PC-3 (cell line): ENCODE measurements around the gene BNIPL. TPM values are rescaled to one million over a fixed set of nuclear protein-coding genes. Genes with fewer than 3 reads are reported as not detected.

Experiments
- ATAC-seq: fragments of 200-7000 bp; cut with Tn5 transposase; 2 replicates; pipeline ENCODE4 v1.9.1; 2020; ENCODE audit warnings: mild to moderate bottlenecking, moderate library complexity
- BruUV-seq: library from RNA; stranded (reverse); fragments of 400-500 nt; replicated peaks from 2 replicates; lab custom pipeline; 2021; lab: Mats Ljungman, UMichigan
- CTCF ChIA-PET: fragments of 300-600 bp; sonication (Branson Sonifier 250); formaldehyde crosslinking; loops from one replicate; lab custom pipeline; 2022; ENCODE audit warnings: antibody characterized with exemption; lab: Charles Lee
- POLR2A ChIA-PET: fragments of 300-600 bp; sonication (Branson Sonifier 250); formaldehyde crosslinking; loops from one replicate; lab custom pipeline; 2022; ENCODE audit warnings: antibody characterized with exemption; ENCODE audit not compliant: unreplicated experiment; lab: Charles Lee
- DNase-seq: peaks from one replicate; pipeline ENCODE4 v3.0.0-alpha.2; 2015
- H2AFZ ChIP-seq: fragments of 300-600 bp; sonication (generic); 2 replicates; pipeline ENCODE4 v1.6.0; 2016; ENCODE audit warnings: antibody characterized with exemption, low read length
- H3F3A ChIP-seq: fragments of 300-600 bp; sonication (generic); one replicate; pipeline ENCODE4 v1.6.0; 2017; ENCODE audit warnings: antibody characterized with exemption, low read length, control low read depth, mild to moderate bottlenecking; ENCODE audit not compliant: unreplicated experiment
- H3K27ac ChIP-seq: fragments of 300-600 bp; sonication (generic); 2 replicates; pipeline ENCODE4 v1.5.1; 2016; ENCODE audit warnings: mild to moderate bottlenecking, low read length
- H3K27me3 ChIP-seq: fragments of 300-600 bp; sonication (generic); 2 replicates; pipeline ENCODE4 v1.6.1; 2016; ENCODE audit warnings: low read length, mixed read lengths
- H3K36me3 ChIP-seq: fragments of 300-600 bp; sonication (generic); 2 replicates; pipeline ENCODE4 v1.6.1; 2016; ENCODE audit warnings: low read depth, mixed run types, low read length, mixed read lengths
- H3K4me1 ChIP-seq: fragments of 300-600 bp; sonication (generic); 2 replicates; pipeline ENCODE4 v1.5.1; 2016; ENCODE audit warnings: low read length; ENCODE audit not compliant: insufficient read depth
- H3K4me2 ChIP-seq: fragments of 300-600 bp; sonication (generic); 2 replicates; pipeline ENCODE4 v1.6.0; 2016; ENCODE audit warnings: low read length
- H3K4me3 ChIP-seq: fragments of 300-600 bp; sonication (generic); 2 replicates; pipeline ENCODE4 v1.5.1; 2016; ENCODE audit warnings: mild to moderate bottlenecking, low read length, mixed read lengths
- H3K79me2 ChIP-seq: fragments of 300-600 bp; sonication (generic); 2 replicates; pipeline ENCODE4 v1.6.1; 2017; ENCODE audit warnings: low read length, mixed read lengths
- H3K9ac ChIP-seq: fragments of 300-600 bp; sonication (generic); 2 replicates; pipeline ENCODE4 v1.6.0; 2016; ENCODE audit warnings: mild to moderate bottlenecking, low read length
- H3K9me2 ChIP-seq: fragments of 300-600 bp; sonication (generic); replicated peaks from 2 replicates; pipeline ENCODE4 v1.6.1; 2016; ENCODE audit warnings: mixed run types, low read length, mixed read lengths
- H3K9me3 ChIP-seq: fragments of 300-600 bp; sonication (generic); 2 replicates; pipeline ENCODE4 v1.6.1; 2016; ENCODE audit warnings: low read length, mixed read lengths
- H4K20me1 ChIP-seq: fragments of 300-600 bp; sonication (generic); 2 replicates; pipeline ENCODE4 v1.6.1; 2016; ENCODE audit warnings: low read length, mixed read lengths
- CTCF ChIP-seq: fragments of 300-600 bp; sonication (generic); conservative IDR thresholded peaks from 2 replicates; pipeline ENCODE4 v1.5.1; 2017; ENCODE audit warnings: antibody characterized with exemption, low read depth, mild to moderate bottlenecking, low read length
- EZH2 ChIP-seq: fragments of 300-600 bp; sonication (generic); IDR thresholded peaks from one replicate; pipeline ENCODE4 v1.6.1; 2017; ENCODE audit warnings: antibody characterized with exemption, mild to moderate bottlenecking, low read length; ENCODE audit not compliant: unreplicated experiment
- EZH2phosphoT487 ChIP-seq: fragments of 300-600 bp; sonication (generic); IDR thresholded peaks from 2 replicates; pipeline ENCODE4 v1.6.1; 2018; ENCODE audit warnings: mild to moderate bottlenecking, antibody characterized with exemption, low read length, borderline replicate concordance
- intact Hi-C: fragments of 100-400 bp; cut with micrococcal nuclease; formaldehyde crosslinking; loops from 2 replicates; pipeline ENCODE4 v1.9.0; 2023
- total RNA-seq: library from RNA; depleted of rRNA; stranded (reverse); fragments of >200 nt; gene quantifications from 2 replicates; pipeline ENCODE4 v1.2.3, GENCODE V29; 2014

The BNIPL gene
- total RNA-seq, 1 experiment from 2014 or later, result 0.51 TPM

DNA sequence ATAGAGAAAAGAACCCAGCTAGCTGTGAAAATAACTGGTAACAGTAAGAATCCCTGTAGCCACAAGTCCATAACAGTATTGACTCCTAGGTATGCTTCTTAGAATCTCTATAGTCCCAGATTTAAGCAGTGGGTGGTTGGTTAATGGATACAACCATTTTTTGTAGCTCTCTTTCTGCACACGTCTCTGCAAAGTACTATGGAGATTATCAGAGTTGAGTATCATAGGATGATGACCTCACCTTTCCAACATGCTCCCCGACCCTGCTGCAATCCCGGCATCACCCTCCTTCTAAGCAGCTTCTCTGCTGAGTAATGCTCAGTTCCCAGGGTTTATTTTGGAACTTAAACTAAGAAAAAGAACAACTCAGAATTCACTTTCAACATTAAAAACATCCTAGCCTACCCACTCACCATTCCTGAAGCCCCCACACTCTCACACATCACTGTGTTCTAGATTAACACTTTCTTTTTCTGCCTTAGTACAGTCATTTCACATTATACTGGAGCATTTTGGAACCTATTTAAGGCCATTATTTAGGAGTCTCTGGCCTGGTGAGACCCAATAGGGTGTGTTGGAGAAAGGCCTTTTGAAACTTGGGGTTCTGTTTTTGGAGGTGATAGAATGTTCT is 26.5 kb downstream of the BNIPL start:
- ChIA-PET POLR2A (interaction anchor here (0.5 to 0.6 kb wide), 2 partner anchors 484 to 523 kb away, joined by 5 to 20 read pairs; no protein-coding TSS in a partner anchor), CTCF (no interaction called here)
- Histone ChIP-seq H3K27me3 (no peaks in the 10 kb centered on the region), H3K4me1 (peaks cover 25% of the 10 kb centered on the region), H3K9me2 (no peaks in the 10 kb centered on the region), H3K4me2 (peak overlapping the region; percentile 100), H3K27ac (peak overlapping the region; percentile 34), H4K20me1 (peaks cover 7% of the 10 kb centered on the region; the same call in 1 of the 2 replicates), H3K36me3 (no peaks in the 10 kb centered on the region; the same call in 1 of the 2 replicates), H2AFZ (peak overlapping the region; percentile 24; the same call in 1 of the 2 replicates), H3K4me3 (peak overlapping the region; percentile 99), H3K9me3 (no peaks in the 10 kb centered on the region), H3K79me2 (peaks cover 87% of the 10 kb centered on the region), H3F3A (no peaks in the 10 kb centered on the region), H3K9ac (peak overlapping the region; percentile 31; the same call in 1 of the 2 replicates)
- DNase-seq (peak; percentile 53), ATAC-seq (no peak)
- intact Hi-C loops, result no loop called here
- BruUV-seq, result no TSS peak
- TF ChIP-seq EZH2phosphoT487 (no peak), EZH2 (no peak), CTCF (no peak)

GRCh38 chr1:151065089-151065645 is 28.8 kb downstream of the BNIPL start:
- intact Hi-C loops, result no loop called here
- CTCF ChIA-PET, result no interaction called here
- H3F3A ChIP-seq, result peaks cover 16% of the 10 kb centered on the region
- no peaks in the 10 kb centered on the region for H3K9me2 ChIP-seq
- H3K4me1 ChIP-seq, result peaks cover 32% of the 10 kb centered on the region
- H3K4me2 ChIP-seq, result no peak overlapping the region
- no TSS peak for BruUV-seq
- no peak overlapping the region for H2AFZ ChIP-seq
- H3K9ac ChIP-seq, result no peak overlapping the region
- peaks cover 64% of the 10 kb centered on the region for H3K79me2 ChIP-seq
- ATAC-seq (no peak), DNase-seq (no peak)
- no peaks in the 10 kb centered on the region for H3K9me3 ChIP-seq
- no peak overlapping the region for H3K27ac ChIP-seq
- no peak overlapping the region for H3K4me3 ChIP-seq
- H3K27me3 ChIP-seq, result no peaks in the 10 kb centered on the region
- POLR2A ChIA-PET, result interaction anchor here (0.6 to 0.7 kb wide), 2 partner anchors 17 to 902 kb away, joined by 4 to 5 read pairs; no protein-coding TSS in a partner anchor
- H4K20me1 ChIP-seq, result no peaks in the 10 kb centered on the region
- H3K36me3 ChIP-seq, result no peaks in the 10 kb centered on the region; the same call in 1 of the 2 replicates
- TF ChIP-seq CTCF (no peak), EZH2 (no peak)

DNA sequence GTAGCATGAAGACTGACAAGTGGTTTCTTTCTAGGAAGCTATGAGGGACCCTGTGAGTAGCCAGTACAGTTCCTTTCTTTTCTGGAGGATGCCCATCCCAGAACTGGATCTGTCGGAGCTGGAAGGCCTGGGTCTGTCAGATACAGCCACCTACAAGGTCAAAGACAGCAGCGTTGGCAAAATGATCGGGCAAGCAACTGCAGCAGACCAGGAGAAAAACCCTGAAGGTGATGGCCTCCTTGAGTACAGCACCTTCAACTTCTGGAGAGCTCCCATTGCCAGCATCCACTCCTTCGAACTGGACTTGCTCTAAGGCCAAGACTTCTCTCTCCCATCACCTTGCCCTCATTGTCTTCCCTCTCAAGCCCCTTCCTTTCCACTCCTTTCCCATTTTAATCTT is 30.8 kb downstream of the BNIPL start:
- DNase-seq, result no peak
- intact Hi-C loops, result no loop called here
- peaks cover 43% of the 10 kb centered on the region for H3K79me2 ChIP-seq
- TF ChIP-seq EZH2phosphoT487 (no peak), CTCF (no peak), EZH2 (no peak)
- H3K4me2 ChIP-seq, result no peak overlapping the region
- H3F3A ChIP-seq, result peaks cover 16% of the 10 kb centered on the region
- H3K36me3 ChIP-seq, result no peaks in the 10 kb centered on the region; the same call in 1 of the 2 replicates
- H3K4me1 ChIP-seq, result peaks cover 21% of the 10 kb centered on the region
- no peak overlapping the region for H3K4me3 ChIP-seq
- no peaks in the 10 kb centered on the region for H3K9me3 ChIP-seq
- no peaks in the 10 kb centered on the region for H3K9me2 ChIP-seq
- no peak for ATAC-seq
- CTCF ChIA-PET, result no interaction called here
- no peak overlapping the region for H3K9ac ChIP-seq
- no peaks in the 10 kb centered on the region for H3K27me3 ChIP-seq
- H4K20me1 ChIP-seq, result no peaks in the 10 kb centered on the region
- POLR2A ChIA-PET, result interaction anchor here (0.5 kb wide), 1 partner anchor 92 kb away, joined by 4 read pairs; the partner anchor contains the start of gene CERS2
- H2AFZ ChIP-seq, result no peak overlapping the region
- no peak overlapping the region for H3K27ac ChIP-seq
- no TSS peak for BruUV-seq
